GM21528 (cell line): ENCODE measurements around the gene AZU1.
"Not testable (repeated sequence)": the region's sequence is repeated elsewhere in the genome, so short reads cannot be mapped to it uniquely, and the experiment has no call there.

Experiments used
- ATAC-seq: cut with Tn5 transposase; IDR thresholded peaks from one replicate; pipeline ENCODE4 v1.9.1; 2021; ENCODE audit warnings: mild to moderate bottlenecking, moderate library complexity; ENCODE audit not compliant: unreplicated experiment, low FRiP score

AZU1 gene

GRCh38 chr19:807627-808422, 19.8 kb upstream of the AZU1 start:
- no peak for ATAC-seq

- ATAC-seq = no peak
Measured at GRCh38 chr19:808423-808775, 19.2 kb upstream of the AZU1 start.

- ATAC-seq = no peak
Measured at GRCh38 chr19:810077-810855, 17.4 kb upstream of the AZU1 start.

GRCh38 chr19:810883-811489, 16.7 kb upstream of the AZU1 start:
- no peak for ATAC-seq

- ATAC-seq = no peak
Measured at GRCh38 chr19:811506-812048, 16.1 kb upstream of the AZU1 start.

- no peak for ATAC-seq
Measured at GRCh38 chr19:812049-812746, 15.4 kb upstream of the AZU1 start.

GRCh38 chr19:812747-813218, 14.9 kb upstream of the AZU1 start:
- ATAC-seq = no peak

- no peak for ATAC-seq
Measured at GRCh38 chr19:813219-814151, 14.2 kb upstream of the AZU1 start.

GRCh38 chr19:814152-815078, 13.2 kb upstream of the AZU1 start:
- ATAC-seq = no peak

GRCh38 chr19:815079-815774, 12.4 kb upstream of the AZU1 start:
- no peak for ATAC-seq

GRCh38 chr19:815775-816499, 11.7 kb upstream of the AZU1 start:
- no peak for ATAC-seq

GRCh38 chr19:816500-816857, 11.2 kb upstream of the AZU1 start:
- no peak for ATAC-seq

GRCh38 chr19:820212-820611, 7.4 kb upstream of the AZU1 start:
- not testable (repeated sequence) for ATAC-seq

GRCh38 chr19:821231-821824, 6.3 kb upstream of the AZU1 start:
- ATAC-seq = no peak

GRCh38 chr19:821825-822503, 5.7 kb upstream of the AZU1 start, which contains the start of gene PLPPR3:
PLPPR3 (minus strand) TSS chr19:821955; CDS start chr19:821559, 396 bp downstream.
- ATAC-seq = no peak

GRCh38 chr19:823565-824121, 4.0 kb upstream of the AZU1 start:
- ATAC-seq = no peak
